HG03064 (cell line): ENCODE measurements around the gene CCDC136.

Experiments used
- ATAC-seq: cut with Tn5 transposase; IDR thresholded peaks from one replicate; pipeline ENCODE4 v1.9.1; 2021; ENCODE audit warnings: low read depth; ENCODE audit not compliant: unreplicated experiment

CCDC136 gene

GRCh38 chr7:128858380-128859231 lies 66.8 kb downstream of the CCDC136 start:
- ATAC-seq, result no peak

GRCh38 chr7:128859232-128860157 lies 67.7 kb downstream of the CCDC136 start:
- no peak for ATAC-seq

GRCh38 chr7:128860158-128861073 lies 68.6 kb downstream of the CCDC136 start:
- ATAC-seq, result no peak

GRCh38 chr7:128861957-128862570 lies 70.3 kb downstream of the CCDC136 start:
- no peak for ATAC-seq

- peak; percentile 78 for ATAC-seq
Observed at GRCh38 chr7:128862571-128863432, 71.0 kb downstream of the CCDC136 start, which contains the start of gene ATP6V1F. ATP6V1F (plus strand) TSS chr7:128862856; CDS start chr7:128862905, 49 bp downstream.

- ATAC-seq, result peak; percentile 35
Observed at GRCh38 chr7:128863433-128863989, 71.7 kb downstream of the CCDC136 start.

GRCh38 chr7:128865303-128865702 lies 73.5 kb downstream of the CCDC136 start:
- no peak for ATAC-seq

GRCh38 chr7:128865996-128866877 lies 74.5 kb downstream of the CCDC136 start:
- ATAC-seq, result no peak

GRCh38 chr7:128867241-128867640 lies 75.5 kb downstream of the CCDC136 start:
- ATAC-seq, result no peak

- ATAC-seq, result no peak
Observed at GRCh38 chr7:128867842-128868623, 76.3 kb downstream of the CCDC136 start.

- no peak for ATAC-seq
Observed at GRCh38 chr7:128868624-128869137, 76.9 kb downstream of the CCDC136 start.

GRCh38 chr7:128869138-128869943 lies 77.6 kb downstream of the CCDC136 start:
- no peak for ATAC-seq

- no peak for ATAC-seq
Observed at GRCh38 chr7:128869944-128870285, 78.1 kb downstream of the CCDC136 start.

GRCh38 chr7:128871050-128871449 lies 79.3 kb downstream of the CCDC136 start:
- no peak for ATAC-seq
